Erythroblast (primary cell): ENCODE data around the gene AFDN.

ENCODE experiments used
- DNase-seq, 2 experiments: peaks; one replicate each; lab custom pipeline; 2025; lab: John Stamatoyannopoulos, UW
- GATA1 ChIP-seq: IDR thresholded peaks from 2 replicates; pipeline ENCODE4 v1.6.1; 2011; ENCODE audit warnings: low read depth, mild to moderate bottlenecking, control low read depth, low read length, moderate library complexity
- POLR2A ChIP-seq: IDR thresholded peaks from 2 replicates; pipeline ENCODE4 v1.6.1; 2011; ENCODE audit warnings: mild to moderate bottlenecking, low read length

The AFDN gene

DNA sequence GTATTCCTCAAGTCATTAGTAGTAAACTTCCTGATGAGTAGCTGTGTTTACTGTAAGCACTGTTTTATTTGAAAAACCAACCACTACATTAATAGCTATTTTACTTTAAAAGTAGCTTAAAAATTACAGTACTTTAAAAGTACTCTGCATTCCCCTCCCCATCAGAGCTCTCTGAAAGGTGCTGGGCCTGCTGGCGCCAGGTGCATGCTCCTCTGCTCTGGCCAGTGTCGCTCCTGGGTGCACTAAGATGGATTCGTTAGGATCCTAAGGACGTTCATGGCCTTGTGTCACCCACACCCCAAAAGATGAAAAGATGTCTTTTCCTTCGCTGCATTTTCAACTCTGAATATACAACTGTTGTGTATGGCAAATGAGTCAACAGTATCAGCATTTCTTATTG is 126.8 kb downstream of the AFDN start:
- DNase-seq, result no peak

DNA sequence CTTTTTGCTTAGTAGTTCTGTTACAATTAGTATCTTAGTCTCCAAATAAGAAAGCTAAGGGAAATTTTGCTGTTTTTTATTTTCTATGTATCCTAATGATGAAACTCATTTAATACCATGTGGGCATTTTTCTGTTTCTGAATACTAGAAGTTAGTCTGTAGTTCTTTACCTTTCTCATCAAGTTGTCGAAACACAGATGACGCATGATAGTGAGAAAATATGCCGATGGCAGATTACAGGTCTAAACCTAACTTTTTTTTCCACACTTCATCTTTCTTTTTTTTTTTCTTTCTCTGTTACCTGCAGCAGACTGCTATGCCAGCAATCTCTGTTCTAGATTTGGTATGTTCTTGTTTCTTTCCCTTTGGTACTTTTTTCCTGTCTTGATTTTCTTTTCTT is 127.4 kb downstream of the AFDN start:
- DNase-seq, result no peak
- TF ChIP-seq GATA1 (no peak), POLR2A (no peak)

More for the DNA sequence above, 126.8 kb downstream of the AFDN start:
- no peak for TF ChIP-seq POLR2A
- no peak for TF ChIP-seq GATA1

DNA sequence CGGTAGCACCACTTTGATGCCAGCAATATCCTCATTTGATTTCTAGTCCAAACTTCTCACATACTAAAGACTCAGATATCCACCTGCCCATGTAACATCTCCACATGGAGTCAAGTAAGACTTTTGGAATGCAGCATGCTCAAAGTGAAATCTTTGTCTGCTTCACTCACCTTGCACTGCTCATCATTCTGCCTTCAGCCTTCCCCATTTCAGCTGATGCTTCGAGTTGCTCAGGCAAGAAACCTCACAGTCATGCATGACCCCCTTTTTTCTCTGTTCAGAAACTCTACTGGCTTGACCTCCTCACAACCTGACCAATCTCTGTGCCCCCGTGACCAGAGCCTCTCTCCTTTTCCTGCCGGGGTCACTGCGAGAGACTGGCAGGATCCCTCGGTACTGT is 129.8 kb downstream of the AFDN start:
- TF ChIP-seq GATA1 (no peak), POLR2A (no peak)
- no peak for DNase-seq

DNA sequence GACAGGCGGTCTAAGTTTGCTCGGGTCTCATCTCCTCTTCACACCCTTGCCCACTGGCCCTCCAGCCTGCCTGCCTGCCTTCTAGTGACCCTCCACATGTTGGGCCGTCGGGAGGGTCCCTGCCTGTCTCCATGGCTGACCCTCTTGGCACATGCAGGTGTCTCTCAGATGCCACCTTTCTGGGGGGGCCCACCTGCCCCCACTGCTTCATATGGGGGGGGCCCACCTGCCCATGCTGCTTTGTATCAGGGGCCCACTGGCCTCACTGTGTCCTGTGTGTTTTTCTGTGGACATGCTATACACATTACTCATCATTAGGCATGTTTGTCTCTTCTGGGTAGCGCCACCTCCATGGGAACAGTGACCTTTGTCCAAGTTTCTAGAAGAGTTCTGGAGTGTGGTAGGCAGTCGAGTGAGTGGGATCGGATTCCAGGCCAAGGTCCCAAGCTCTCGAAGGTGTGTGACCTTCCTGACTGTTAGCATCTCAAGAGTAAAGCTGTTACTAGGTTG is 130.3 kb downstream of the AFDN start:
- no peak for DNase-seq
- no peak for TF ChIP-seq GATA1
- no peak for TF ChIP-seq POLR2A

DNA sequence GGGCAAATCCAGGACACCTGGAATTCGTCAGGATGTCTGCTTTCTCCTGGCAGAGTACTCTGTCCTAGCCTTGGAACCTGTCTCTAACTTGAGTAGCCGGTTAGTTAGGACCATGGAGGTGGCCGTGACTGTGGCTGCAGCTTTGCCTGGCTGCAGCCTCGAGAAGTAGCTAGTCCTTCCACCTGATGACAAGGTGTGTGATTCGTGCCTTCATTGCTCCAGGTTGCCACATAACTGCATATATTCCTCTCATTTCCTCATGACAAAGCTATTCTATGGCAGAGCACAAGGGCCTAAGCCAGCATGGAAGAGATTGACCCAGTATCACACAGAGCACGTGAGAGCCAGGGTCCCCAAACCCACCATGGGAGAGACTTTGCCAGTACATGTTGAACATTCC is 130.9 kb downstream of the AFDN start:
- TF ChIP-seq GATA1 (no peak), POLR2A (no peak)
- DNase-seq, result no peak

DNA sequence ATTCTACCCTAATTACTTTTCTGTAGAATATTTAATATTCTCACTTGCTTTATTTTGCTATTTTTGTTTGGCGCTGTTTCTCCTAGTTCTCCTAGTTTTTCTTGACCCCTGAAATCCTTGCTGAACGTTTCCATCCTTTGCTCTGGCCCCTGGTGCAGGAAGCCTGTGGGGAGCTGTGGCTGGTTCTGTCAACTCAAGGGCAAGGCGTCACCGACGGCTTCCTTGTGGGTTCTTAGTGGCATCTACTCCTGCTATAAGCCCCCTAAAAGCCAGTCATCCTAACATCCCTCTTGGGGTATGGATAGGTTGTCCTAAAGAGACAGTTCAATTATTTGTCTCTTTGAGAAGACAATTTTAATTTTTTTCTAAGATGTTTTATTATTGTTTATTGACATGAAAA is 133.9 kb downstream of the AFDN start:
- TF ChIP-seq GATA1 (no peak), POLR2A (no peak)
- no peak for DNase-seq

DNA sequence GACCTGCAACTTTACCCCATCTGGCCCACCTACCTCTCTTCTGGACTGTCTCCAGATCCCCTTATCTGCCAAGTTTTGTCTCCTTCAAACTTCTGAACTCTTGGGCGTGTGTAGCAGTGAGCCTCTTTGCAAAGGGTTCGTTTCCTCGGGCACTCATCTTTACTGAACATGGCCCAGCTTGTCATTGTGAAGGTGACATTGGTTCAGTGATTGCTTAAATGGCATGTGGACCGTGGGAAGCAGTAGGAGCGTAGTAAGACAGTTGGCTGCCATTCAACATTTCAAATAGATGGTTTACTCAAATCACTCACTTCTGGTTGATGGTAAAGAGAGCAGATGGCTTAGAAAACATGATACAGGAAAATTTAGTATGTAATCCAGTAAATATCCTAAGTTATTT is 136.0 kb downstream of the AFDN start:
- DNase-seq, result no peak
- TF ChIP-seq GATA1, result no peak
- TF ChIP-seq POLR2A, result no peak

DNA sequence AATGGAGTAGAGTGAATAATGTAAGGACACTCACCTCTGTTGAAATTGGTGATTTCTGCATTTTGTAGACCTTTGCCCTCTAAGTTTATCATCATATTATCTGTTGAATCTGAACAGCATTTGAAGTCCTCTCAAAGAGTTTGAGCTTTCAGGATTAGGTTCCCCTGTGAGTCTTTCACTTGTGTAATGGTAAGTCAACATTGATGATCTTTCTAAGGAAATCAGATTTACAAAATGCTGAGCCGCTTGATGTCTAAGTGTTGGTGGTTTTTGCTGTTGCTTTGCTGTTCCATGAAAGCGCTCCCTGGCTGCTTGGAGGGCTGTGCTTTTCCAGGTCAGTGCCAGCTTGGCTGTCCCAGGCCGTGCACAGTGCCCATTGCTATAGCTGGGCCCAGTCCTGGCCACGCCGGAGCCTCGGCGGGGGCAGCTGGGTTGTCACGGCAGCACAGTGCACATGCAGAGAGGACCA is 136.9 kb downstream of the AFDN start:
- TF ChIP-seq GATA1 (no peak), POLR2A (no peak)
- no peak for DNase-seq

DNA sequence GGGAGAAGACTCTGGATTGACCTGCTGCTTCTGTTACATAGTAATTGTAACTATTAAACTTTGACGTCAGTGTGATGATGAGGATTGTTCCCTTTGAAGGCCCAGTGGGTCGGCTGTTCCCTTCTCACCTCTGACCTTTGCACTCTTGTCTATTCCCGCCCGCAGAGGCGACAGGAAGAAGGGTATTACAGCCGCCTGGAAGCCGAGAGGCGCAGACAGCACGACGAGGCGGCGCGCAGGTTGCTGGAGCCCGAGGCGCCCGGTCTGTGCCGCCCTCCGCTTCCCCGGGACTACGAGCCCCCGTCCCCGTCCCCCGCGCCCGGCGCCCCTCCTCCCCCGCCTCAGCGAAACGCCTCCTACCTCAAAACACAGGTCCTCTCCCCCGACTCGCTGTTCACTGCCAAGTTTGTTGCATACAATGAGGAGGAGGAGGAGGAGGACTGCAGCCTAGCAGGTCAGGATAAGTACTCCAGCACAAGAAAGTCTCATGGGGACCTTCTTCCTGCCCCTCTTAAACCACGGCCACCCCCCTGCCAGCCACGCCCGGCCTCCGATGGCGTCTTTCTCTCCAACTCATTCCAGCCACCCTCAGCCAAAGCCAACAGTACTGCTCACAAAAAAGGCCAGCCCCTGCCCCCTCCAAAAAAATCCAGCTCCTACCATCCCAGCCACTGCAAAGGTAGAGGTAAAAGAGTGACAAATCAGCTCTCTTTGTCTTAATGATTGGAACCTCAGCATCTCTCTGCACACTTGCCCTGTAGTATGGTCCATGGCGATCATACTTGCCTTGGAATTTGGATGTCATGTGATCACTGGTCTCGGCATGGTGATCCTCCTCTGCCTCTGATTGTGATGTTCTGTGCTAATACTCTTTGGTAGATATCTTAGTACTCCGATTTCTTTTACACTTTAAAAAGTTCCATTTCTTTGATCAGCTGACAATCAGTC is 139.2 kb downstream of the AFDN start:
- no peak for DNase-seq
- TF ChIP-seq GATA1 (no peak), POLR2A (no peak)

DNA sequence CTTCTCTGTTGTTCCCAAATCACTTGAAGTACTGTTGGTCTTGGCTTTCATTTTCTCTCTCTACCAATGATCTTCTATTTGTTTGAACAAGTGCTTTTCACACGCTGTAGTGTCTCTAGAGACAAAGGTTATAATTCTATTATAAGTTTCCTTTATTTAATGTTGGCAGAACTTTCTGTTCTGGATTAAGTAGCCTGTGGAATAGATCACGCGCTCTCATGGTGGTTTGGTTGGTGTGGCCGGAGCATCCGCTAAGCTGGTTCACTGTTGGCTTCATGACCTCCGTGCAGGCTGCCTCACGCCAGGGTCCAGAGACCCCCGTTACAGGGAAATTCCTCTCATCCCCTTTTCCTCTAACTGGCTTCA is 139.8 kb downstream of the AFDN start:
- DNase-seq, result no peak
- no peak for TF ChIP-seq GATA1
- TF ChIP-seq POLR2A, result no peak

DNA sequence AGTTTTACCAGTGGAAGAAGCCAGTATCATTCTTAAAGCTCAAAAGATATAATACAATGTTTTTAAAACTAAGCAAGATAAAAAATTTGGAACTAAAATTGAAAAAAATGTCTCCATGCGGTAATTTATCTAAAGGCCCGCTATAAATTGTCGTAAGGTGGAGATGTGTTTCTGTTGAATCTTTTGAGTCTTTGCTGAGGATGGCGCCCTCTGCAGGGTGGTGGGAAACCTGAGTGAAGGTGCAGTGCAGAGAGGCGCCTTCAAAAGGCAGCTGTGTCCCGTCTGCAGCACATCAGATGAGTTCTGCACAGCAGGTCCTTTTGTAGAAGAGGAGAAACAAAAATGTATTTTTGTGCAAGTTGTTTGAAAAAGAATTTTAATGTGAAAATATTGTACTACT is 141.4 kb downstream of the AFDN start:
- DNase-seq, result peak; percentile 12 to 28

DNA sequence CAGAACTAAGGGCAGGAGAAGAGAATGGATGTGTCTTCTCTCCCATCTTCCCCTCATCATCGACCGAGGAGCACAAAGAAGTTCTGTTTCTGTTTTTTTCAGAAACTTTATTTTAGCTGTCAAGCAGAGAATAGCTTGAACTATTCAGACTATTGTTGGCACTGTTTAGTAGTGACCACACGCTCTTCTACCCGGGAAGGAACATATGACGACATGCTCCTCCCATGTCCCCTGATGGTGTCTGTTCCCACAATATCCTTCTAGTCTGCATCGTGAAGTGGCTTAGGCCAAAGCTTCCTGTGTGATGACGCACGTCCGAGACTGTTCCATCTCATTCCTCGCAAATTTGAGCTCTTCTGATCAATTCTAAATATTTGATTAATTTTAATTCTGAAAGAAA is 143.5 kb downstream of the AFDN start:
- DNase-seq, result no peak
- TF ChIP-seq GATA1 (no peak), POLR2A (no peak)

More for the DNA sequence above, 141.4 kb downstream of the AFDN start:
- TF ChIP-seq POLR2A (no peak), GATA1 (no peak)

DNA sequence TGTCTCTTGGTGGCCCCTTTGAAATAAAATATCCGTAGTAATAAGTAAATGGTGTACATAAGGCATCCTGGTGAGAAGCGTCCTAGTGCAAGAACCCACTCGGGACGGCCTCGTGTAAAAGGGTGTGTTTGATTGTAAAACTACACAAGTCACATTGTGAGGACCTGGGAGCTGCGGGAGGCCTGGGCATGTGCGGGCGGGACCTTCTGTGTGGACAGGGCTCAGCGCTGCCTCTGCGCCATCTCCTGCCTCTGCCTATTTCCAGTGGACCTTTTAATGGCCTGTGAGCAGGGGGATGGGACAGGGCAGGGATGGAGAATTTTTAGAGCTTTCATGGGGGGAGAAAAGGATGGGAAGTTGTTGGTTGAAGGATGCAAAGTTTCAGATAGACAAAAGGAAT is 145.5 kb downstream of the AFDN start:
- no peak for DNase-seq
- TF ChIP-seq POLR2A, result no peak
- no peak for TF ChIP-seq GATA1

DNA sequence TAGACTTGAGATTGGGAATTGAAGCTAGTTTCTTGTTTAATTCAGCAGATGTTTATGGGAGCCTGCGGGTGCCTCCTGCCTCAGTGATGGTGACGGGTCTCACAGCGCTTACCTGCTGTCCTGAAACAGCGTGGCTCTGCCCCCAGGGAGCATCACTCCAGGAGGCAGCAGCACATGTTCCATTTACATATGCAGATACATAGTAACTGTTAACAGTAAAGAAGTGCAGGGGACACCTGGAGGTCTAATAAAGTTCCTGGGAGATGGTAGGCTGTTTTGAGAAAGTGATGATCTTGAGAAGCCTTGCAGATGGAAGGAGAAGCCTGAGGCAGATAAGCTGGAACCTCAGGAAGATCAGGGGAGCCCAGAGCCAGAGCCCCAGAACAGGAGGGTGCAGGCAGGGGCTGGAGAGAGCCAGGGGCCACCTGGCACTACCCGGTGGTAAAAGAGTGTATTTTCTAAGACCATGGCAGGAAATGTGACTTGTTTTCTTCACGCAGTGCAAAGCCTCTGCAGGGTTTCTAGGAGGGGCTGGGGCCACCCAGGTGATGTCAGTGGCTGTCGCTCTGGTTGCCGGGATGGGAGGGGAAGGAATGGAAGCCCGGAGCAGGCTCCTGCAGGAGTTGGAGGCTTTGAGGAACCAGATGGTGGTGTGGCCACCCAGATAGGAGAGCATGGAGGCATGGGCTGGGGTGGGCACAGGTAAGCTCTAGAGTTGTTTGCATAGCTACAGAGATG is 146.6 kb downstream of the AFDN start:
- TF ChIP-seq GATA1, result no peak
- TF ChIP-seq POLR2A, result no peak
- DNase-seq, result no peak
